Measurements from ENCODE around the gene TRERF1.

TRERF1 gene

GRCh38 chr6:42345696-42346416 lies 105.9 kb downstream of the TRERF1 start:
- H3K4me1 ChIP-seq: no peaks in the 10 kb centered on the region
- no peak overlapping the region for H3K9ac ChIP-seq
- H3K4me3 ChIP-seq: no peak overlapping the region
- H3K27ac ChIP-seq: no peak overlapping the region
- no peaks in the 10 kb centered on the region for H3K9me3 ChIP-seq
- no peak overlapping the region for H3K4me2 ChIP-seq
- peaks cover 76% of the 10 kb centered on the region for H4K20me1 ChIP-seq
- H3K27me3 ChIP-seq: no peaks in the 10 kb centered on the region
- no peak for TF ChIP-seq Cebpa-rat (IDR thresholded peaks at IDR 0.05)
- peaks cover 93% of the 10 kb centered on the region for H3K36me3 ChIP-seq

GRCh38 chr6:42344756-42345155 lies 107.0 kb downstream of the TRERF1 start:
- peaks cover 87% of the 10 kb centered on the region for H4K20me1 ChIP-seq
- no peak overlapping the region for H3K4me2 ChIP-seq
- TF ChIP-seq Cebpa-rat (IDR thresholded peaks at IDR 0.05): no peak
- no peak overlapping the region for H3K4me3 ChIP-seq
- H3K9ac ChIP-seq: no peak overlapping the region
- H3K9me3 ChIP-seq: no peaks in the 10 kb centered on the region
- no peaks in the 10 kb centered on the region for H3K27me3 ChIP-seq
- no peak overlapping the region for H3K27ac ChIP-seq
- H3K4me1 ChIP-seq: no peaks in the 10 kb centered on the region
- H3K36me3 ChIP-seq: peaks cover 88% of the 10 kb centered on the region

- H3K4me2 ChIP-seq: no peak overlapping the region
Observed at GRCh38 chr6:42341771-42342553, 109.8 kb downstream of the TRERF1 start.

GRCh38 chr6:42341221-42341620 lies 110.5 kb downstream of the TRERF1 start:
- no peaks in the 10 kb centered on the region for H3K4me1 ChIP-seq
- H3K9ac ChIP-seq: no peak overlapping the region
- H3K27me3 ChIP-seq: no peaks in the 10 kb centered on the region
- H3K36me3 ChIP-seq: peaks cover 77% of the 10 kb centered on the region
- H3K27ac ChIP-seq: no peak overlapping the region
- H3K4me3 ChIP-seq: no peak overlapping the region
- H4K20me1 ChIP-seq: peaks cover 93% of the 10 kb centered on the region
- no peaks in the 10 kb centered on the region for H3K9me3 ChIP-seq
- no peak for TF ChIP-seq Cebpa-rat (IDR thresholded peaks at IDR 0.05)
- no peak overlapping the region for H3K4me2 ChIP-seq

More at GRCh38 chr6:42341771-42342553, 109.8 kb downstream of the TRERF1 start:
- TF ChIP-seq Cebpa-rat (IDR thresholded peaks at IDR 0.05): no peak
- H3K4me1 ChIP-seq: no peaks in the 10 kb centered on the region
- H3K9me3 ChIP-seq: no peaks in the 10 kb centered on the region
- no peaks in the 10 kb centered on the region for H3K27me3 ChIP-seq
- H3K36me3 ChIP-seq: peaks cover 77% of the 10 kb centered on the region
- H3K27ac ChIP-seq: no peak overlapping the region
- no peak overlapping the region for H3K9ac ChIP-seq
- no peak overlapping the region for H3K4me3 ChIP-seq
- peaks cover 93% of the 10 kb centered on the region for H4K20me1 ChIP-seq

GRCh38 chr6:42340511-42340910 lies 111.2 kb downstream of the TRERF1 start:
- Histone ChIP-seq H3K27me3 (no peaks in the 10 kb centered on the region), H3K4me2 (no peak overlapping the region), H4K20me1 (peaks cover 93% of the 10 kb centered on the region), H3K4me1 (no peaks in the 10 kb centered on the region), H3K27ac (no peak overlapping the region), H3K9ac (no peak overlapping the region), H3K9me3 (no peaks in the 10 kb centered on the region), H3K4me3 (no peak overlapping the region), H3K36me3 (peaks cover 76% of the 10 kb centered on the region)
- TF ChIP-seq Cebpa-rat (IDR thresholded peaks at IDR 0.05): no peak

- Histone ChIP-seq H3K36me3 (peaks cover 71% of the 10 kb centered on the region), H3K4me2 (no peak overlapping the region), H3K27ac (no peak overlapping the region), H3K9ac (no peak overlapping the region), H3K9me3 (no peaks in the 10 kb centered on the region), H4K20me1 (peaks cover 93% of the 10 kb centered on the region), H3K4me1 (no peaks in the 10 kb centered on the region), H3K4me3 (no peak overlapping the region), H3K27me3 (no peaks in the 10 kb centered on the region)
- TF ChIP-seq Cebpa-rat (IDR thresholded peaks at IDR 0.05): no peak
Observed at GRCh38 chr6:42339991-42340401, 111.7 kb downstream of the TRERF1 start.

GRCh38 chr6:42338744-42339222 lies 112.9 kb downstream of the TRERF1 start:
- Histone ChIP-seq H3K9ac (no peak overlapping the region), H3K4me3 (no peak overlapping the region), H4K20me1 (peaks cover 93% of the 10 kb centered on the region), H3K4me1 (no peaks in the 10 kb centered on the region), H3K27ac (no peak overlapping the region), H3K9me3 (no peaks in the 10 kb centered on the region), H3K4me2 (no peak overlapping the region), H3K36me3 (peaks cover 64% of the 10 kb centered on the region), H3K27me3 (no peaks in the 10 kb centered on the region)
- no peak for TF ChIP-seq Cebpa-rat (IDR thresholded peaks at IDR 0.05)

GRCh38 chr6:42337985-42338743 lies 113.6 kb downstream of the TRERF1 start:
- Histone ChIP-seq H3K27ac (no peak overlapping the region), H3K4me1 (no peaks in the 10 kb centered on the region), H3K4me2 (no peak overlapping the region), H3K9ac (no peak overlapping the region), H3K27me3 (no peaks in the 10 kb centered on the region), H3K9me3 (no peaks in the 10 kb centered on the region), H3K4me3 (no peak overlapping the region), H3K36me3 (peaks cover 64% of the 10 kb centered on the region), H4K20me1 (peaks cover 93% of the 10 kb centered on the region)
- no peak for TF ChIP-seq Cebpa-rat (IDR thresholded peaks at IDR 0.05)

GRCh38 chr6:42336431-42336830 lies 115.3 kb downstream of the TRERF1 start:
- Histone ChIP-seq H3K9ac (no peak overlapping the region), H3K4me3 (no peak overlapping the region), H3K27ac (no peak overlapping the region), H3K36me3 (peaks cover 59% of the 10 kb centered on the region), H4K20me1 (peaks cover 100% of the 10 kb centered on the region), H3K27me3 (no peaks in the 10 kb centered on the region), H3K4me1 (no peaks in the 10 kb centered on the region), H3K4me2 (no peak overlapping the region), H3K9me3 (no peaks in the 10 kb centered on the region)
- no peak for TF ChIP-seq Cebpa-rat (IDR thresholded peaks at IDR 0.05)
